ENCODE measurements around the gene UNC13D. TPM values are rescaled to one million over a fixed set of nuclear protein-coding genes. Genes with fewer than 3 reads are reported as not detected.

UNC13D gene
- total RNA-seq, 1 donor from 2014 or later, result 12.8 TPM

GRCh38 chr17:75822119-75822799, 21.9 kb downstream of the UNC13D start:
- DNase-seq (ENCODE audit: low spot score), result no peak

- no peak for DNase-seq (ENCODE audit: low spot score)
These were observed 22.7 kb downstream of the UNC13D start for GRCh38 chr17:75821552-75821951.

- DNase-seq (ENCODE audit: low spot score), result no peak
These were observed 23.8 kb downstream of the UNC13D start for GRCh38 chr17:75820094-75821080.

GRCh38 chr17:75819678-75820077, 24.5 kb downstream of the UNC13D start:
- no peak for DNase-seq (ENCODE audit: low spot score)

GRCh38 chr17:75819116-75819515, 25.1 kb downstream of the UNC13D start:
- no peak for DNase-seq (ENCODE audit: low spot score)

- DNase-seq (ENCODE audit: low spot score), result no peak
These were observed 25.8 kb downstream of the UNC13D start for GRCh38 chr17:75818326-75818885.

GRCh38 chr17:75817571-75817970, 26.6 kb downstream of the UNC13D start:
- no peak for DNase-seq (ENCODE audit: low spot score)

- DNase-seq (ENCODE audit: low spot score), result no peak
These were observed 27.5 kb downstream of the UNC13D start for GRCh38 chr17:75816693-75817092.

GRCh38 chr17:75815399-75815798, 28.8 kb downstream of the UNC13D start:
- no peak for DNase-seq (ENCODE audit: low spot score)

GRCh38 chr17:75814900-75815373, 29.3 kb downstream of the UNC13D start:
- no peak for DNase-seq (ENCODE audit: low spot score)

GRCh38 chr17:75814021-75814395, 30.2 kb downstream of the UNC13D start:
- DNase-seq (ENCODE audit: low spot score), result no peak

GRCh38 chr17:75813081-75814020, 30.9 kb downstream of the UNC13D start:
- no peak for DNase-seq (ENCODE audit: low spot score)

GRCh38 chr17:75812096-75813013, 31.8 kb downstream of the UNC13D start:
- DNase-seq (ENCODE audit: low spot score), result no peak

- no peak for DNase-seq (ENCODE audit: low spot score)
These were observed 33.0 kb downstream of the UNC13D start for GRCh38 chr17:75811174-75811573.

GRCh38 chr17:75810756-75811155, 33.4 kb downstream of the UNC13D start:
- DNase-seq (ENCODE audit: low spot score), result peak; percentile 64

GRCh38 chr17:75810216-75810615, 34.0 kb downstream of the UNC13D start:
- DNase-seq (ENCODE audit: low spot score), result peak; percentile 55

GRCh38 chr17:75809631-75810111, 34.5 kb downstream of the UNC13D start:
- DNase-seq (ENCODE audit: low spot score), result peak; percentile 72

- peak; percentile 90 for DNase-seq (ENCODE audit: low spot score)
These were observed 35.1 kb downstream of the UNC13D start for GRCh38 chr17:75808905-75809621.

- peak; percentile 41 for DNase-seq (ENCODE audit: low spot score)
These were observed 35.7 kb downstream of the UNC13D start for GRCh38 chr17:75808549-75808904.
